ENCODE results near the gene CCNI. TPM values are rescaled to one million over a fixed set of nuclear protein-coding genes. Genes with fewer than 3 reads are reported as not detected.

CCNI gene
- total and polyA plus RNA-seq, 2 of the 13 experiments (the other 11 are each of a cell fraction or from before 2014, with no cell fraction given) = 43.5 to 122 TPM

DNA sequence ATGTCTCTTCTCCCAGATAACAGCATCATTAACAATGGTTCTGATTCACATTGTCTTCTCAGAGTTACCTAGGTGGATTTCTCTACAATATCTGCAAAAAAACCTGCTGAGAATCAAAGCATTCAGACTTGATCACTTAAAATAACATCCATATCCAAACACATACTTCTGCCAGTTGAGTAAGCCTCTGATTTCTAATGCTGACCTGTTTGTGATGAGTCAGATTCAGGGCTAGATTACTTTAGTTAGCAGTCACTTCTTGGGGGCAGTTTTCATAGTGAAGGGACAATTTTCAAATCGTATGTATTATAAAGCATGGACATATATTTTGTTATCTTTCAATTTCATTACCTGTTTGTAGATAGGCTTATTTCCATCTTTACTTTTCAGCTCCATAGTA is 35.5 kb downstream of the CCNI start:
- Histone ChIP-seq H3K9ac (ENCODE audit: insufficient read depth, low read depth, low read length) (no peak overlapping the region), H3K9me3 (ENCODE audit: low read length) (no peaks in the 10 kb centered on the region), H3K27ac (ENCODE audit: extremely low read length, insufficient read depth, low read length) (no peak overlapping the region), H3K4me2 (ENCODE audit: low read depth, low read length) (no peak overlapping the region), H3K4me3 (replicated peaks in 1 of 3; ENCODE audit: insufficient read depth in 1 of 3, low read depth in 2 of 3, low read length in 3 of 3) (no peak overlapping the region), H3K27me3 (ENCODE audit: control insufficient read depth in 1 of 2, insufficient read depth in 2 of 2, low read length in 2 of 2) (no peaks in the 10 kb centered on the region), H3K79me2 (ENCODE audit: insufficient read depth, low read length) (no peaks in the 10 kb centered on the region), H3K36me3 (replicated peaks in 1 of 2; ENCODE audit: control insufficient read depth in 1 of 2, insufficient read depth in 2 of 2, low read length in 2 of 2) (no peaks in the 10 kb centered on the region; a peak in 1 of 5 replicates), H2AFZ (ENCODE audit: low read length) (no peak overlapping the region), H4K20me1 (ENCODE audit: insufficient read depth, low read length) (no peaks in the 10 kb centered on the region), H3K4me1 (ENCODE audit: insufficient read depth, low read length) (peaks cover 13% of the 10 kb centered on the region)
- in situ Hi-C loops (cut with HindIII; ENCODE audit: extremely low pct_ligation_motif_present, low pct_unique_long_range_greater_than_20kb) (no loop called here), intact Hi-C loops (cut with micrococcal nuclease; ENCODE audit: unreplicated experiment) (loop anchor here (5.0 to 10.0 kb wide), 3 partner anchors 143 to 608 kb away; partner anchors contain the start of gene SOWAHB)
- DNase-seq (ENCODE audit: low spot score) (no peak), ATAC-seq (no peak), FAIRE-seq (no peak)
- ChIA-PET CTCF (ENCODE audit: low intra/inter-chr PET ratio, low total read pairs) (no interaction called here), POLR2A (no interaction called here)
- BruUV-seq (replicated peaks) = no TSS peak
- TF ChIP-seq ZNF3 (CRISPR knock-in tag; IDR thresholded peaks at IDR 0.05) (no peak), HHEX (CRISPR knock-in tag; IDR thresholded peaks at IDR 0.05) (no peak), PAXIP1 (CRISPR knock-in tag; conservative IDR thresholded peaks at IDR 0.05) (no peak), ZNF260 (CRISPR knock-in tag; IDR thresholded peaks at IDR 0.05; ENCODE audit: borderline replicate concordance, low read depth) (no peak), MATR3 (CRISPR knock-in tag; IDR thresholded peaks at IDR 0.05) (no peak), SP4 (CRISPR knock-in tag; IDR thresholded peaks at IDR 0.05) (no peak), NFYB (CRISPR knock-in tag; IDR thresholded peaks at IDR 0.05) (no peak), RORA (CRISPR knock-in tag; IDR thresholded peaks at IDR 0.05) (no peak), ZNF18 (CRISPR knock-in tag; IDR thresholded peaks at IDR 0.05; ENCODE audit: insufficient replicate concordance) (no peak)
- TF ChIP-seq, protein P1, sequence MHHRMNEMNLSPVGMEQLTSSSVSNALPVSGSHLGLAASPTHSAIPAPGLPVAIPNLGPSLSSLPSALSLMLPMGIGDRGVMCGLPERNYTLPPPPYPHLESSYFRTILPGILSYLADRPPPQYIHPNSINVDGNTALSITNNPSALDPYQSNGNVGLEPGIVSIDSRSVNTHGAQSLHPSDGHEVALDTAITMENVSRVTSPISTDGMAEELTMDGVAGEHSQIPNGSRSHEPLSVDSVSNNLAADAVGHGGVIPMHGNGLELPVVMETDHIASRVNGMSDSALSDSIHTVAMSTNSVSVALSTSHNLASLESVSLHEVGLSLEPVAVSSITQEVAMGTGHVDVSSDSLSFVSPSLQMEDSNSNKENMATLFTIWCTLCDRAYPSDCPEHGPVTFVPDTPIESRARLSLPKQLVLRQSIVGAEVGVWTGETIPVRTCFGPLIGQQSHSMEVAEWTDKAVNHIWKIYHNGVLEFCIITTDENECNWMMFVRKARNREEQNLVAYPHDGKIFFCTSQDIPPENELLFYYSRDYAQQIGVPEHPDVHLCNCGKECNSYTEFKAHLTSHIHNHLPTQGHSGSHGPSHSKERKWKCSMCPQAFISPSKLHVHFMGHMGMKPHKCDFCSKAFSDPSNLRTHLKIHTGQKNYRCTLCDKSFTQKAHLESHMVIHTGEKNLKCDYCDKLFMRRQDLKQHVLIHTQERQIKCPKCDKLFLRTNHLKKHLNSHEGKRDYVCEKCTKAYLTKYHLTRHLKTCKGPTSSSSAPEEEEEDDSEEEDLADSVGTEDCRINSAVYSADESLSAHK (CRISPR knock-in tag; IDR thresholded peaks at IDR 0.05; ENCODE audit: borderline replicate concordance) = no peak
- WGBS (ENCODE audit: low lambda C conversion rate) = 95% methylated on average over 1 of the region's 1 CpG
